RWPE2 (cell line): ENCODE results near the gene STYK1.
A peak's percentile ranks its signal among the peaks of the same experiment; 100 is the strongest.

Experiments used
- ATAC-seq: fragments of 200-7000 bp; cut with Tn5 transposase; 3 replicates; pipeline ENCODE4 v1.9.1; 2021; ENCODE audit warnings: low read depth
- DNase-seq: peaks from one replicate; pipeline ENCODE4 v3.0.0-alpha.2; 2020; ENCODE audit warnings: low spot score
- H3K27ac ChIP-seq: fragments of 450-650 bp; 2 replicates; pipeline ENCODE4 v1.5.1; 2017; ENCODE audit warnings: mild to moderate bottlenecking; ENCODE audit not compliant: poor library complexity, severe bottlenecking
- H3K27me3 ChIP-seq: fragments of 250-450 bp; sonication (Bioruptor Pico); 2 replicates; pipeline ENCODE4 v1.5.1; 2021; ENCODE audit warnings: mild to moderate bottlenecking, moderate library complexity; ENCODE audit not compliant: insufficient read depth, poor library complexity, severe bottlenecking
- H3K36me3 ChIP-seq: fragments of 250-450 bp; sonication (Bioruptor Pico); 2 replicates; pipeline ENCODE4 v1.5.1; 2020; ENCODE audit warnings: low read depth, mild to moderate bottlenecking, moderate library complexity
- H3K4me1 ChIP-seq: fragments of 250-450 bp; sonication (Bioruptor Pico); 2 replicates; pipeline ENCODE4 v1.5.1; 2021; ENCODE audit warnings: mild to moderate bottlenecking, moderate library complexity; ENCODE audit not compliant: insufficient read depth, poor library complexity, severe bottlenecking
- H3K4me3 ChIP-seq: fragments of 250-450 bp; sonication (Bioruptor Pico); 2 replicates; pipeline ENCODE4 v1.5.1; 2021; ENCODE audit warnings: mild to moderate bottlenecking, moderate library complexity; ENCODE audit not compliant: severe bottlenecking
- H3K9me3 ChIP-seq: fragments of 250-450 bp; sonication (Bioruptor Pico); 2 replicates; pipeline ENCODE4 v1.5.1; 2021; ENCODE audit warnings: mild to moderate bottlenecking, moderate library complexity; ENCODE audit not compliant: severe bottlenecking
- CTCF ChIP-seq: fragments of 450-650 bp; IDR thresholded peaks from one replicate; pipeline ENCODE4 v1.5.1; 2017; ENCODE audit warnings: mild to moderate bottlenecking, moderate library complexity; ENCODE audit not compliant: poor library complexity, severe bottlenecking

STYK1 gene

GRCh38 chr12:10716704-10717315 is 43.0 kb upstream of the STYK1 start:
- H3K27ac ChIP-seq, result peak overlapping the region; percentile 89
- DNase-seq, result peak; percentile 87
- peaks cover 28% of the 10 kb centered on the region for H3K4me1 ChIP-seq
- no peak for TF ChIP-seq CTCF
- H3K36me3 ChIP-seq, result peaks cover 69% of the 10 kb centered on the region
- H3K9me3 ChIP-seq, result no peaks in the 10 kb centered on the region
- peak; percentile 76 for ATAC-seq
- H3K4me3 ChIP-seq, result no peak overlapping the region
- H3K27me3 ChIP-seq, result no peaks in the 10 kb centered on the region

GRCh38 chr12:10716277-10716676 is 42.4 kb upstream of the STYK1 start:
- H3K4me1 ChIP-seq, result peaks cover 28% of the 10 kb centered on the region
- ATAC-seq, result no peak
- no peak for TF ChIP-seq CTCF
- H3K27me3 ChIP-seq, result no peaks in the 10 kb centered on the region
- no peaks in the 10 kb centered on the region for H3K9me3 ChIP-seq
- DNase-seq, result no peak
- no peak overlapping the region for H3K4me3 ChIP-seq
- peak overlapping the region; percentile 89 for H3K27ac ChIP-seq
- peaks cover 74% of the 10 kb centered on the region for H3K36me3 ChIP-seq

GRCh38 chr12:10715491-10715890 is 41.6 kb upstream of the STYK1 start:
- Histone ChIP-seq H3K27ac (peak overlapping the region; percentile 89), H3K4me1 (peaks cover 28% of the 10 kb centered on the region), H3K36me3 (peaks cover 79% of the 10 kb centered on the region), H3K9me3 (no peaks in the 10 kb centered on the region), H3K27me3 (no peaks in the 10 kb centered on the region), H3K4me3 (no peak overlapping the region)
- DNase-seq (no peak), ATAC-seq (no peak)
- TF ChIP-seq CTCF, result no peak

- H3K9me3 ChIP-seq, result no peaks in the 10 kb centered on the region
- H3K4me3 ChIP-seq, result no peak overlapping the region
- DNase-seq (no peak), ATAC-seq (no peak)
- no peak overlapping the region for H3K27ac ChIP-seq
- peaks cover 98% of the 10 kb centered on the region for H3K36me3 ChIP-seq
- no peaks in the 10 kb centered on the region for H3K4me1 ChIP-seq
- TF ChIP-seq CTCF, result no peak
- no peaks in the 10 kb centered on the region for H3K27me3 ChIP-seq
Measured at GRCh38 chr12:10709808-10710207, 36.0 kb upstream of the STYK1 start.

DNA sequence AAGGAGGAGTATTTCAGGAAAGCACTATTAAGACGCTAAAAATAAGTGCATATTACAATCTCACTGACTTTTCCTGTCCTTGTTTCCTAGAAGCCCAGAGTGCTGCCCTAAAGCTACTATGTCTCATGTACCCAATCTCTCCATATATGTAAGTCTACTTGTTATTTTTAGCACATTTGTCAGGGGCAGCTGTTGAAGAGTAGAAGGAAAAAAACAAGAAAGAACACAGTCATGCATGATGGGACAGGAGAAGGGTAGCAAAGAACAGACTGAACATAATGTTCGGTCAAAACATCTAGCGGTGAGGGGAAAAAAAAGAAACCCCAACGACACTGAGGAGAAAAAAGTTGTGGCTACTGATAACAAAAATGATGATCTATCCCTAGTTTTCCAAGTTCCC is 35.0 kb upstream of the STYK1 start:
- TF ChIP-seq CTCF, result no peak
- Histone ChIP-seq H3K27ac (no peak overlapping the region), H3K27me3 (no peaks in the 10 kb centered on the region), H3K9me3 (no peaks in the 10 kb centered on the region), H3K36me3 (peaks cover 95% of the 10 kb centered on the region), H3K4me1 (no peaks in the 10 kb centered on the region), H3K4me3 (no peak overlapping the region)
- ATAC-seq (no peak), DNase-seq (no peak)
